K562 (cell line): ENCODE results near the gene VPS13D. TPM values are rescaled to one million over a fixed set of nuclear protein-coding genes. Genes with fewer than 3 reads are reported as not detected.

Source experiments
- ATAC-seq: fragments of 200-7000 bp; cut with Tn5 transposase; 3 replicates; pipeline ENCODE4 v1.9.1; 2020; ENCODE audit warnings: moderate library complexity
- BruUV-seq: library from RNA; stranded (reverse); fragments of 400-500 nt; replicated peaks from 2 replicates; lab custom pipeline; 2021; lab: Mats Ljungman, UMichigan
- CTCF ChIA-PET: fragments of 300-600 bp; formaldehyde crosslinking; extraction: SDS; loops from one replicate; lab custom pipeline; 2021; ENCODE audit warnings: low intra/inter-chr PET ratio; lab: Yijun Ruan, JAX
- POLR2A ChIA-PET: fragments of 300-600, 350-650 bp; sonication (Branson Sonifier 250); formaldehyde crosslinking; extraction: SDS; loops from one replicate; lab custom pipeline; 2021; ENCODE audit warnings: antibody characterized with exemption, inconsistent platforms; lab: Yijun Ruan, JAX
- DNase-seq, 4 experiments: peaks; one replicate each; pipeline versions ENCODE4 v3.0.0 to v3.0.0-alpha.2; 2011 to 2018; ENCODE audit warnings: low spot score in 3 of 4, mixed read lengths in 3 of 4; ENCODE audit errors: extremely low read depth in 1 of 4
- FAIRE-seq: peaks from 2 replicates; lab custom pipeline; 2011; peaks lifted over from hg19 to GRCh38; lab: Jason Lieb, UNC
- H2AFZ ChIP-seq: 2 replicates; pipeline ENCODE4 v1.6.0; 2011; ENCODE audit warnings: low read depth, low read length, control low read depth, inconsistent platforms
- H3K27ac ChIP-seq: fragments of 200-600 bp; 3 replicates; pipeline ENCODE4 v1.8.0; 2011; ENCODE audit warnings: low read depth, mild to moderate bottlenecking, control low read depth, inconsistent platforms, low read length, moderate library complexity, mixed read lengths; ENCODE audit errors: extremely low read depth
- H3K27me3 ChIP-seq, 2 experiments: fragments of 300-600 bp in 1 of 2; 2 replicates in 1 of 2; 3 replicates in 1 of 2; pipeline versions ENCODE4 v1.6.0 to v1.8.0; 2011; ENCODE audit warnings: inconsistent platforms in 2 of 2, low read length in 2 of 2, mild to moderate bottlenecking in 1 of 2, mixed read lengths in 1 of 2, moderate library complexity in 1 of 2; ENCODE audit not compliant: control insufficient read depth in 2 of 2, insufficient read depth in 2 of 2
- H3K36me3 ChIP-seq: fragments of 300-600 bp; 3 replicates; pipeline ENCODE4 v1.8.0; 2011; ENCODE audit warnings: mild to moderate bottlenecking, low read length, inconsistent platforms; ENCODE audit not compliant: control insufficient read depth, insufficient read depth
- H3K4me1 ChIP-seq, 2 experiments: fragments of 200-600 bp in 1 of 2; replicated peaks in 1 of 2; 2 replicates in 1 of 2; 3 replicates in 1 of 2; pipeline versions ENCODE4 v1.5.1 to v1.8.0; 2011; ENCODE audit warnings: inconsistent platforms in 2 of 2, low read length in 2 of 2, mild to moderate bottlenecking in 1 of 2, mixed read lengths in 1 of 2, moderate library complexity in 1 of 2; ENCODE audit not compliant: control insufficient read depth in 2 of 2, insufficient read depth in 2 of 2
- H3K4me2 ChIP-seq: 2 replicates; pipeline ENCODE4 v1.6.1; 2011; ENCODE audit warnings: low read length, control low read depth, inconsistent platforms, mixed read lengths; ENCODE audit not compliant: insufficient read depth
- H3K4me3 ChIP-seq: fragments of 200-600 bp; sonication (generic), shearing (Covaris generic); 2 replicates; pipeline ENCODE4 v1.5.1; 2016; ENCODE audit warnings: control low read depth, inconsistent platforms
- H3K79me2 ChIP-seq: fragments of 200-600 bp; 3 replicates; pipeline ENCODE4 v1.8.0; 2011; ENCODE audit warnings: low read length, inconsistent platforms; ENCODE audit not compliant: control insufficient read depth, insufficient read depth
- H3K9ac ChIP-seq, 2 experiments: 2 replicates each; pipeline versions ENCODE4 v1.6.0 to v1.6.1; 2011; ENCODE audit warnings: low read depth in 2 of 2, low read length in 2 of 2, control low read depth in 1 of 2, inconsistent platforms in 1 of 2, mild to moderate bottlenecking in 1 of 2, mixed read lengths in 1 of 2; ENCODE audit not compliant: insufficient read depth in 1 of 2
- H3K9me1 ChIP-seq: one replicate; pipeline ENCODE4 v1.6.0; 2011; ENCODE audit warnings: inconsistent platforms, mild to moderate bottlenecking, low read length, moderate library complexity; ENCODE audit not compliant: control insufficient read depth, insufficient read depth
- H3K9me3 ChIP-seq: replicated peaks from 2 replicates; pipeline ENCODE4 v1.5.1; 2011; ENCODE audit warnings: low read depth, low read length, inconsistent platforms; ENCODE audit not compliant: control insufficient read depth, insufficient read depth
- H4K20me1 ChIP-seq: replicated peaks from 2 replicates; pipeline ENCODE4 v1.6.1; 2011; ENCODE audit warnings: low read length, inconsistent platforms, mixed read lengths; ENCODE audit not compliant: control insufficient read depth, insufficient read depth
- AFF4 ChIP-seq: sonication (generic); formaldehyde crosslinking; IDR thresholded peaks from 2 replicates; pipeline ENCODE4 v1.8.0; 2023; ENCODE audit warnings: mild to moderate bottlenecking, missing genetic modification reagents
- BMI1 ChIP-seq: fragments of 150-350 bp; IDR thresholded peaks from 2 replicates; pipeline ENCODE4 v1.6.1; 2014; ENCODE audit warnings: low read length
- CHD4 ChIP-seq: fragments of 200-600 bp; sonication (generic); IDR thresholded peaks from 3 replicates; pipeline ENCODE4 v1.6.1; 2012; ENCODE audit warnings: low read depth, mild to moderate bottlenecking, mixed read lengths, low read length, inconsistent platforms; ENCODE audit not compliant: insufficient read depth, insufficient replicate concordance, poor library complexity, severe bottlenecking
- CTBP1 ChIP-seq: fragments of 450-650 bp; IDR thresholded peaks from 2 replicates; pipeline ENCODE4 v1.6.1; 2016; ENCODE audit warnings: borderline replicate concordance
- ELK1 ChIP-seq: sonication (generic); formaldehyde crosslinking; IDR thresholded peaks from 2 replicates; pipeline ENCODE4 v1.8.1; 2022; ENCODE audit warnings: missing genetic modification reagents
- HNRNPL ChIP-seq: fragments of 200-400 bp; formaldehyde crosslinking; IDR thresholded peaks from 2 replicates; pipeline ENCODE4 v1.6.1; 2017; ENCODE audit warnings: low read depth, mild to moderate bottlenecking, low read length
- MAFG ChIP-seq: fragments of 450-650 bp; conservative IDR thresholded peaks from 2 replicates; pipeline ENCODE4 v1.6.1; 2016; ENCODE audit warnings: missing genetic modification characterization, missing compliant biosample characterization
- MCM3 ChIP-seq: fragments of 450-650 bp; IDR thresholded peaks from 2 replicates; pipeline ENCODE4 v1.6.1; 2016
- POLR2AphosphoS2 ChIP-seq: IDR thresholded peaks from 2 replicates; pipeline ENCODE4 v1.6.1; 2012; ENCODE audit warnings: low read length, improper control_type of control experiment
- RBFOX2 ChIP-seq: fragments of 200-400 bp; formaldehyde crosslinking; IDR thresholded peaks from 2 replicates; pipeline ENCODE4 v1.6.1; 2017; ENCODE audit warnings: low read depth, mild to moderate bottlenecking, low read length, moderate library complexity
- SMAD3 ChIP-seq: fragments of 450-650 bp; formaldehyde crosslinking; conservative IDR thresholded peaks from 2 replicates; pipeline ENCODE4 v1.4.0; 2020; ENCODE audit warnings: mild to moderate bottlenecking
- SRSF3 ChIP-seq: fragments of 200-400 bp; formaldehyde crosslinking; IDR thresholded peaks from 2 replicates; pipeline ENCODE4 v1.6.1; 2016; ENCODE audit warnings: mild to moderate bottlenecking, low read length, moderate library complexity; ENCODE audit not compliant: insufficient read depth
- TCF7L2 ChIP-seq: fragments of 150-350 bp; IDR thresholded peaks from 2 replicates; pipeline ENCODE4 v1.6.1; 2016; ENCODE audit warnings: low read depth, mild to moderate bottlenecking, low read length, moderate library complexity
- ZNF3 ChIP-seq: fragments of 250-450 bp; sonication (Bioruptor Pico); IDR thresholded peaks from 2 replicates; pipeline ENCODE4 v1.5.0; 2021; ENCODE audit warnings: mild to moderate bottlenecking, moderate library complexity
- WGBS: fragments of 100-300 bp; shearing (Covaris generic); methylation state at CpG from one replicate; pipeline ENCODE4 v1.1.6; 2016; ENCODE audit warnings: low coverage, mixed read lengths; ENCODE audit not compliant: insufficient coverage; ENCODE audit errors: missing lambda C conversion rate; 5-methylcytosine and 5-hydroxymethylcytosine counted together
- in situ Hi-C: fragments of 300-500 bp; cut with MboI; formaldehyde crosslinking; loops from 4 replicates; pipeline ENCODE4 v1.15.0; 2018; ENCODE audit warnings: inconsistent platforms, mixed read lengths
- intact Hi-C: fragments of 100-400 bp; cut with micrococcal nuclease; formaldehyde crosslinking; loops from 2 replicates; pipeline ENCODE4 v1.14.2; 2022
- polyA plus RNA-seq, 8 experiments: library from polyadenylated mRNA; depleted of rRNA in 4 of 8; stranded (reverse) in 5 of 8; unstranded in 3 of 8; fragments of >200 nt; fragmentation: Nextera tagmentation in 2 of 8; fragmentation: Illumina TruSeq in 1 of 8; extraction: Ambion mirVana in 2 of 8; extraction: Trizol in 1 of 8; gene quantifications; 2 replicates each; pipeline versions ENCODE4 v1.2.1 to v1.2.3, GENCODE V29; 2011 to 2014; ENCODE audit warnings: inconsistent platforms in 1 of 8, missing spikeins in 1 of 8
- total RNA-seq, 7 experiments: library from RNA; depleted of rRNA in 6 of 7; stranded (reverse); fragments of >200 nt in 6 of 7; fragmentation: Illumina TruSeq in 2 of 7; extraction: Trizol in 2 of 7; gene quantifications; 2 replicates each; pipeline versions ENCODE4 v1.2.1 to v1.2.3, GENCODE V29; 2011 to 2021; ENCODE audit warnings: low replicate concordance in 1 of 7
- TF ChIP-seq, protein P1 (sequence below): IDR thresholded peaks from 2 replicates; pipeline ENCODE4 v1.6.1; 2012; ENCODE audit warnings: low read depth, low read length, improper control_type of control experiment, borderline replicate concordance

Gene VPS13D
- total and polyA plus RNA-seq, 9 of the 15 experiments (the other 6 are each of a cell fraction or from before 2014, with no cell fraction given) = 6.1 to 51.5 (median 38.5) TPM

DNA sequence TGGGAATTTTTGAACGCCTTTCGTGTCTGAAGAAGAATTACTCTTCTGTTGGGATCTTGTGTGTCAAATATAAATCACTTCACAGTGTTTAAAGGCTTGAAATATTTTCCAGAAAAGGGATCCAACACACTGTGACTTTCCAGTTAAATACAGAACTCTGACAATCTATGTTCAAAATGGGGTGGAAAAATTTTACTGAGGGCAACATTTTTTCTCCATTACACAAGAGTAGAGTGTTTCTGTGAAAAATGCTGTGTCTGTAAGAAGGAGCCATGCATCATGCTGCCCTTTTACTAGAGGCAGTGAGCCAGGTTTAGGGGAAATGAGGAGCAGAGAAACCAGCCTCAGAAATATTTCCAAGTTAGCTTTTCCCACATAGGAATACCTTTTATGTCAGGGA, 86.5 kb downstream of the VPS13D start:
- Histone ChIP-seq H3K4me2 (no peak overlapping the region), H3K4me3 (no peak overlapping the region), H3K79me2 (no peaks in the 10 kb centered on the region), H3K4me1 (no peaks in the 10 kb centered on the region), H2AFZ (no peak overlapping the region), H4K20me1 (no peaks in the 10 kb centered on the region), H3K36me3 (peaks cover 90% of the 10 kb centered on the region), H3K9me1 (no peaks in the 10 kb centered on the region), H3K9ac (no peak overlapping the region), H3K27me3 (no peaks in the 10 kb centered on the region), H3K9me3 (no peaks in the 10 kb centered on the region), H3K27ac (no peak overlapping the region)
- no peak for TF ChIP-seq HNRNPL
- TF ChIP-seq, protein P1, sequence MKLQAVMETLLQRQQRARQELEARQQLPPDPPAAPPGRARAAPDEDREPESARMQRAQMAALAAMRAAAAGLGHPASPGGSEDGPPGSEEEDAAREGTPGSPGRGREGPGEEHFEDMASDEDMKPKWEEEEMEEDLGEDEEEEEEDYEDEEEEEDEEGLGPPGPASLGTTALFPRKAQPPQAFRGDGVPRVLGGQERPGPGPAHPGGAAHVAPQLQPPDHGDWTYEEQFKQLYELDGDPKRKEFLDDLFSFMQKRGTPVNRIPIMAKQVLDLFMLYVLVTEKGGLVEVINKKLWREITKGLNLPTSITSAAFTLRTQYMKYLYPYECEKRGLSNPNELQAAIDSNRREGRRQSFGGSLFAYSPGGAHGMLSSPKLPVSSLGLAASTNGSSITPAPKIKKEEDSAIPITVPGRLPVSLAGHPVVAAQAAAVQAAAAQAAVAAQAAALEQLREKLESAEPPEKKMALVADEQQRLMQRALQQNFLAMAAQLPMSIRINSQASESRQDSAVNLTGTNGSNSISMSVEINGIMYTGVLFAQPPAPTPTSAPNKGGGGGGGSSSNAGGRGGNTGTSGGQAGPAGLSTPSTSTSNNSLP = no peak
- TF ChIP-seq POLR2AphosphoS2 = no peak
- TF ChIP-seq SRSF3 = no peak
- no peak for TF ChIP-seq SMAD3 (CRISPR knock-in tag)
- no peak for TF ChIP-seq AFF4
- TF ChIP-seq MCM3 = no peak
- TF ChIP-seq ZNF3 (CRISPR knock-in tag) = no peak
- no peak for TF ChIP-seq TCF7L2
- TF ChIP-seq MAFG (tag) = no peak
- TF ChIP-seq RBFOX2 = no peak
- no peak for TF ChIP-seq ELK1 (CRISPR knock-in tag)
- TF ChIP-seq BMI1 = no peak
- TF ChIP-seq CHD4 = no peak
- TF ChIP-seq CTBP1 = no peak
- ATAC-seq = no peak
- DNase-seq = no peak
- 93% methylated on average over 2 of the region's 2 CpGs for WGBS
- intact Hi-C loops = loop anchor here (10.0 kb wide), 1 partner anchor 458 kb away; the partner anchor contains the start of gene PRAMEF12
- FAIRE-seq = no peak
- ChIA-PET CTCF (no interaction called here), POLR2A (interaction anchor here (1.4 kb wide), 1 partner anchor 13 kb away, joined by 3 read pairs; no protein-coding TSS in a partner anchor)
- in situ Hi-C loops = loop anchor here (10.0 to 25.0 kb wide), 2 partner anchors 296 to 458 kb away; partner anchors contain the start of genes DHRS3 and PRAMEF12
- BruUV-seq = no TSS peak
